Spleen (tissue), 11 donors: ENCODE data around the gene TPST1. TPM values are rescaled to one million over a fixed set of nuclear protein-coding genes. Genes with fewer than 3 reads are reported as not detected.
"Not testable (repeated sequence)": the region's sequence is repeated elsewhere in the genome, so short reads cannot be mapped to it uniquely, and the experiment has no call there.

ENCODE experiments used
- DNase-seq: peaks from one replicate; pipeline ENCODE4 v3.0.0-alpha.2; 2020
- H3K27ac ChIP-seq, 8 donors: fragments of 200-600 bp; sonication (generic) in 7 of 8; 1 replicate in 4 of 8; 2 replicates in 4 of 8; pipeline versions ENCODE4 v1.5.0 to v1.8.0; 2016 to 2021; ENCODE audit warnings: inconsistent platforms in 4 of 8, mild to moderate bottlenecking in 4 of 8, moderate library complexity in 1 of 8
- H3K27me3 ChIP-seq, 7 donors: fragments of 200-600 bp; sonication (generic) in 6 of 7; replicated peaks in 1 of 7; 1 replicate in 4 of 7; 2 replicates in 3 of 7; pipeline versions ENCODE4 v1.5.0 to v1.8.0; 2016 to 2021; ENCODE audit warnings: inconsistent platforms in 3 of 7, mild to moderate bottlenecking in 1 of 7
- H3K36me3 ChIP-seq, 6 donors: fragments of 200-600 bp; sonication (generic) in 5 of 6; 1 replicate in 4 of 6; 2 replicates in 2 of 6; pipeline versions ENCODE4 v1.5.0 to v1.8.0; 2016 to 2021; ENCODE audit warnings: inconsistent platforms in 2 of 6
- H3K4me1 ChIP-seq, 6 donors: fragments of 200-600 bp; sonication (generic) in 5 of 6; 1 replicate in 3 of 6; 2 replicates in 3 of 6; pipeline versions ENCODE4 v1.5.0 to v1.8.0; 2016 to 2021; ENCODE audit warnings: inconsistent platforms in 3 of 6
- H3K4me3 ChIP-seq, 8 donors: fragments of 200-600 bp; sonication (generic) in 7 of 8; 1 replicate in 4 of 8; 2 replicates in 4 of 8; pipeline versions ENCODE4 v1.5.0 to v1.8.0; 2016 to 2021; ENCODE audit warnings: inconsistent platforms in 4 of 8, mild to moderate bottlenecking in 4 of 8, moderate library complexity in 2 of 8
- H3K9me3 ChIP-seq, 8 donors: fragments of 200-600 bp; sonication (generic) in 7 of 8; 1 replicate in 4 of 8; 2 replicates in 4 of 8; pipeline versions ENCODE4 v1.5.0 to v1.8.0; 2016 to 2021; ENCODE audit warnings: inconsistent platforms in 4 of 8
- CTCF ChIP-seq, 11 experiments: fragments of 200-600 bp in 7 of 11; fragments of 450-650 bp in 4 of 11; sonication (generic) in 4 of 11; IDR thresholded peaks in 8 of 11; conservative IDR thresholded peaks in 3 of 11; 1 replicate in 7 of 11; 2 replicates in 4 of 11; pipeline versions ENCODE4 v1.4.0 to v1.8.0; 2016 to 2021; ENCODE audit warnings: antibody characterized with exemption in 11 of 11, inconsistent platforms in 4 of 11, mild to moderate bottlenecking in 1 of 11
- POLR2A ChIP-seq, 3 donors: fragments of 450-650 bp; IDR thresholded peaks; one replicate each; pipeline ENCODE4 v1.5.1; 2017; ENCODE audit warnings: antibody characterized with exemption in 3 of 3, mild to moderate bottlenecking in 1 of 3
- POLR2AphosphoS5 ChIP-seq, 3 donors: sonication (generic); formaldehyde crosslinking; IDR thresholded peaks; one replicate each; pipeline ENCODE4 v1.5.1; 2017; ENCODE audit warnings: antibody characterized with exemption in 3 of 3
- WGBS, 5 donors: extraction: QIAGEN DNeasy Blood & Tissue Kit in 3 of 5; methylation state at CpG; one replicate each; pipeline versions ENCODE4 v1.1.5 to v1.1.7; 2013 to 2018; 5-methylcytosine and 5-hydroxymethylcytosine counted together
- intact Hi-C: fragments of 100-400 bp; cut with DNase I; formaldehyde crosslinking; loops from one replicate; pipeline ENCODE4 v1.15.0; 2023; ENCODE audit warnings: low total_unique reads
- polyA plus RNA-seq, 3 donors: library from polyadenylated mRNA; stranded (reverse); fragments of 200-250 nt; gene quantifications; one replicate each; pipeline ENCODE4 v1.2.1, GENCODE V29; 2013
- total RNA-seq, 7 donors: library from RNA; depleted of rRNA in 3 of 7; stranded (reverse); fragments of >200 nt in 3 of 7; fragmentation: NEBNext Ultra II Directional in 4 of 7; extraction: Animal tissue kit (Norgen Biotek cat#: 25700) in 4 of 7; gene quantifications; one replicate each; pipeline versions ENCODE4 v1.1.0 to v1.2.1, GENCODE V29; 2016 to 2021
- donor health status: healthy with polysubstance abuse.
- donor health status: DM: no; HTN: no; CAD: no; lungs with moderate emphysema.
- donor health status: DM: no; HTN: no; CAD: no.
- donor health status: Bipolar disorder and iron deficiency.
- donor health status: healthy.
- donor health status: DM: no; HTN: no; CAD: no.
- donor health status: DM: yes; HTN: yes; CAD: no.

The TPST1 gene
- total and polyA plus RNA-seq, 10 donors: 4.8 to 58.5 (median 27.1) TPM

- WGBS, 5 donors: 94 to 100% (median 97%) methylated on average over 22 to 32 of the region's 32 CpGs
- DNase-seq: no peak
- H3K4me1 ChIP-seq: no peaks in the 10 kb centered on the region
These were observed 171.9 kb downstream of the TPST1 start for GRCh38 chr7:66377045-66377444.

GRCh38 chr7:66377714-66378113 lies 172.6 kb downstream of the TPST1 start:
- Histone ChIP-seq H3K9me3 (peaks cover 0 to 26% (median 15%) of the 10 kb centered on the region in 8 donors), H3K27me3 (no peaks in the 10 kb centered on the region), H3K36me3 (peaks cover 0 to 48% (median 13%) of the 10 kb centered on the region in 6 donors), H3K27ac (no peak overlapping the region), H3K4me1 (no peaks in the 10 kb centered on the region), H3K4me3 (no peak overlapping the region)
- DNase-seq: no peak
- TF ChIP-seq POLR2AphosphoS5 (IDR thresholded peaks at IDR 0.05): no peak
- no peak for TF ChIP-seq POLR2A (IDR thresholded peaks at IDR 0.05)
- TF ChIP-seq CTCF (IDR thresholded peaks at IDR 0.05 in 8 of 11, conservative IDR thresholded peaks at IDR 0.05 in 3 of 11): no peak
- 92 to 97% (median 96%) methylated on average over 11 of the region's 11 CpGs for WGBS, 5 donors
- intact Hi-C loops: no loop called here

More at GRCh38 chr7:66377045-66377444, 171.9 kb downstream of the TPST1 start:
- H3K27me3 ChIP-seq: no peaks in the 10 kb centered on the region
- H3K4me3 ChIP-seq: no peak overlapping the region
- H3K27ac ChIP-seq: no peak overlapping the region
- peaks cover 0 to 26% (median 15%) of the 10 kb centered on the region in 8 donors for H3K9me3 ChIP-seq
- intact Hi-C loops: no loop called here
- H3K36me3 ChIP-seq: peaks cover 0 to 48% (median 13%) of the 10 kb centered on the region in 6 donors
- TF ChIP-seq CTCF (IDR thresholded peaks at IDR 0.05 in 8 of 11, conservative IDR thresholded peaks at IDR 0.05 in 3 of 11): no peak
- no peak for TF ChIP-seq POLR2AphosphoS5 (IDR thresholded peaks at IDR 0.05)
- no peak for TF ChIP-seq POLR2A (IDR thresholded peaks at IDR 0.05)

GRCh38 chr7:66379542-66380160 lies 174.5 kb downstream of the TPST1 start:
- no peak overlapping the region for H3K27ac ChIP-seq
- intact Hi-C loops: no loop called here
- TF ChIP-seq POLR2A (IDR thresholded peaks at IDR 0.05): no peak
- no peak for TF ChIP-seq CTCF (IDR thresholded peaks at IDR 0.05 in 8 of 11, conservative IDR thresholded peaks at IDR 0.05 in 3 of 11)
- TF ChIP-seq POLR2AphosphoS5 (IDR thresholded peaks at IDR 0.05): no peak
- peaks cover 0 to 48% (median 13%) of the 10 kb centered on the region in 6 donors for H3K36me3 ChIP-seq
- no peaks in the 10 kb centered on the region for H3K27me3 ChIP-seq
- H3K4me3 ChIP-seq: no peak overlapping the region
- H3K4me1 ChIP-seq: no peaks in the 10 kb centered on the region
- peaks cover 0 to 26% (median 15%) of the 10 kb centered on the region in 8 donors for H3K9me3 ChIP-seq
- WGBS, 5 donors: 87 to 98% (median 92%) methylated on average over 6 of the region's 6 CpGs
- no peak for DNase-seq

GRCh38 chr7:66380272-66380888 lies 175.2 kb downstream of the TPST1 start:
- no peaks in the 10 kb centered on the region for H3K27me3 ChIP-seq
- H3K4me3 ChIP-seq: no peak overlapping the region
- DNase-seq: no peak
- H3K27ac ChIP-seq: no peak overlapping the region
- H3K9me3 ChIP-seq: peaks cover 0 to 26% (median 15%) of the 10 kb centered on the region in 8 donors
- TF ChIP-seq POLR2AphosphoS5 (IDR thresholded peaks at IDR 0.05) (no peak), POLR2A (IDR thresholded peaks at IDR 0.05) (no peak), CTCF (IDR thresholded peaks at IDR 0.05 in 8 of 11, conservative IDR thresholded peaks at IDR 0.05 in 3 of 11) (no peak)
- WGBS, 5 donors: 91 to 98% (median 94%) methylated on average over 4 to 5 of the region's 5 CpGs
- intact Hi-C loops: no loop called here
- no peaks in the 10 kb centered on the region for H3K4me1 ChIP-seq
- H3K36me3 ChIP-seq: peaks cover 0 to 48% (median 13%) of the 10 kb centered on the region in 6 donors

GRCh38 chr7:66382182-66382923 lies 177.2 kb downstream of the TPST1 start:
- H3K27me3 ChIP-seq, H3K4me3 ChIP-seq, DNase-seq, H3K27ac ChIP-seq, intact Hi-C loops, H3K4me1 ChIP-seq: not testable (repeated sequence)
- Histone ChIP-seq H3K9me3 (peaks cover 0 to 26% (median 15%) of the 10 kb centered on the region in 8 donors), H3K36me3 (peaks cover 0 to 38% (median 11%) of the 10 kb centered on the region in 6 donors)
- 84 to 91% (median 84%) methylated on average over 8 of the region's 8 CpGs for WGBS, 5 donors
